DMS 273 treated with DMSO at 0.1 percent for 48 hours (cell line): ENCODE results near the gene CACNA2D4.

Source experiments
- DNase-seq: peaks from one replicate; lab custom pipeline; 2025; lab: John Stamatoyannopoulos, UW

Gene CACNA2D4

DNA sequence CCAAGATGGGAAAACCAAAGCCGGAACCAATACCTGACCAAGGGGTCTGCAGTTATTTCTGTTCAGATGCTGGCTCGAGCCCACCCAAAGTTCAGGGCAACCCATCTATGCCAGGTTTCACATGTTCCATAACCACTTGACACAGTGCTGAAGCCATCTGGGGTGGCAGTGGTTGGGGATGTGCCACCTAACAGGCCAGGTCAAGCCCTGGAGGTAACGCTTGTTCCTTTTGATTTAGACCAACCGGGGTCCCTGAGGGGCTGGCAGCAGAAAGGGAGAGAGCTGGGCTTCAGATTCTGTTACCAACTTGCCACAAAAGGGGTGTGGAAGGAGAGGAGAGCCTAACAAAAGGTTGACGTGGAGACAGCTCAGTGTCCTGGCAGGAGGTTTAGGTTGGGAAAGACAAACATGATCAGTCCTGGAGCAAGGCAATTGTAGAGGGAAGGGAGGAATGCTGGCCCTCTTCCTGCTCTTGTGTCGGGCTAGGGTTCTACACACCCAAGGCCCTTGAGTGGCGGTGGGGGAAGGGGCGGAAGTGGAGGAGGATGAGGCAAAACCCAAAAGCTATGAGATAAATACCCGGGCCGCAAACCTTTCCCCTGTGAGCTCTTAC is 31.9 kb downstream of the CACNA2D4 start:
- no peak for DNase-seq

DNA sequence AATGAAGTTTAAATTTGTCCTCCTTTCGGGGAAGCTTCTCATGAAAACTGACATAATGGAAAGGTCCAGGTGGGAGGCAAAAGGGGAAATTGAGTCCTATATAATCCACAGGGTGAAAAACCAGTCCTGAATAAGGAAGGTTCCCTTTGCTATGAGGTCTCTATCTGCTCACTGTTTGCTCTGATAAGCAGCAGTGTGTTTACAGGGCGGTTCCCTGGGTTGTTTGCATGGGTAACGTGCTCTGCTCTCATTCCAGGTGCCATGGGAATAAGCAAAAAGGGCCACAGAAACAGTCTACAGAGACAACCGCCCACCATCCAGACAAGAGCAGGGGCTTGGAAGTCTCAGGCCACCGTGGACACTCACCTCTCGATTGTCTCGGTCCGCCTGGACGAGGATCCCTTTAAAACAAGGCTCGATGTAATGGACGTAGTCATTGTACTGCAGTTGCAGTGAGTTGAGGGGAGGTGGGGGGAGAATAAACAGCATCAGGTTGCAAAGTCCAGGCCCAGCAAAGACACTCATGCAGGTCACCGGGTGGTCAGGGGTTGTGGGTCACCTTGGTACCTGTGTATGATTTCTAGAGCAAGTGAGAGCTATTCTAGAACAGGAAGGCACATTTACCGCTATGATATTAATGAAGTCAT is 32.7 kb downstream of the CACNA2D4 start:
- no peak for DNase-seq

GRCh38 chr12:1885082-1885596 is 33.3 kb downstream of the CACNA2D4 start:
- DNase-seq, result no peak

DNA sequence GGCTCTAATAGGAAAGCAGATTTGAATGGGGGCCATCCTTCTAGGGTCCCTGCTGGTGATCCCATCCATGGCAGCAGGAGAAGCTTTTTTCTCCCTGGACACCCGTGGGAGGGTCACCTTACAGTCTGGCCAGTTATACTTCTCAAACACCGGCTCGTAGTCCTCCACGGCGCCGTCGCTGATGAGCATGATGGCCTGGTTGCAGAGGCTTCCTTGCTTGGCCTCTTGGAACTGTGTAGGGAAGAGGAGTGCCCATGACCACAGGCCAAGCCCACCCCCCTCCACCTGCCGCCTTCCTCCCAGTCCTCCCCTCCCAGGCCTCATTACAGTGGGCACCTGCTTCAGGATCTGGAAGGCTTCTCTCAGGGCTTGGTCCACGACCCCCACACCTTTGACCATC is 33.8 kb downstream of the CACNA2D4 start:
- no peak for DNase-seq

- DNase-seq, result no peak
Measured at GRCh38 chr12:1883513-1883912, 34.9 kb downstream of the CACNA2D4 start.

DNA sequence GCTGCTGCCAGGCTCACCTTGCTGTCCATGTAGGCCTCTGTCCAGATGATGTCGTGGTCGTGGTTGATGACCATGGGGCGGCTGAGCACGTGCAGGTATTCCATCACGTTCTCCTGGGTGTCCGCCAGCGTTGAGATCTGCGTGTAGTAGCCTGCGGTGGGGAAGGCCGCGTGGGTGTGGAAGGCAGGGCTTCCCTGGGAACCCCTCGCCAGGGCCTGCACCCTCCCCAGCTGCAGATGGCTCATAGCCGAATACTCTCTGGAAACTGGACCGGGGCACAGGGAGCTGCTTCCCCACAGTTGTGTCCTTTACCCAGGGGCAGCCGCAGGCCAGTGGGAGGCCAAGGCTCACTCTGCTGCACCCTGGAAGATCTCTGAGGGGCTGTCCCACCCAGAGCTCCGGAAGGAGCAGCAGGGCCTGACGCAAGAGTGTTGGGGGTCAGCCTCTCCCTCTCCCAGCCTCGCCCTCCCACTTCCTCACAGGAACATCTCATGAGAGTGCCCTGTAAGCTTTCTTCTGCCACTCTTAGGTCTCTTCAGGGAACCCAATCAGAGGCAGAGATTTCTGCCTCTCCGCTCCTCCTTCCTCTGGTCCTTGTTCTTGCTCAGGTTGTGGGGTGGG is 35.5 kb downstream of the CACNA2D4 start:
- DNase-seq, result no peak

- no peak for DNase-seq
Measured at GRCh38 chr12:1882405-1882804, 36.0 kb downstream of the CACNA2D4 start.

GRCh38 chr12:1881936-1882335 is 36.5 kb downstream of the CACNA2D4 start:
- no peak for DNase-seq

GRCh38 chr12:1881301-1881700 is 37.2 kb downstream of the CACNA2D4 start:
- DNase-seq, result no peak

DNA sequence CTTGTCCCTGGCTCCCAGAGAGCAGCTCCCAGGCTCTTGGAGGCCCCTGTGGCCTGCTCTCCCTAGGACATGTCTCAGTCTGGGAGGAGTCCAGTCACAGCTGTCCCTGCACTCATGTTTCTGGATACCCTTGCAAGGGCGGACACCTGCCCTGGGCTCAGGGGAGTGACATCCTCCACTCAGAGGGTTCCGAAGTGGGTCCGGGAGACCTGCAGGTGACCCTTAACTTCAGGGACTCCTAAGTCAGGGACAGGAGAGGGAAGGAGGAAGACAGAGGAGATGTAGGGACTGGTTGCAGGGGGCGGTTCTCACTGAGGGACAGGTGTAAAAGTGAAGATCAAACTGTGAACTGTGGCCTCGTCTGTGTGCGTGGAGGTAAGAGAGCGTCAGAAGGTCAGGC is 37.6 kb downstream of the CACNA2D4 start:
- DNase-seq, result no peak

DNA sequence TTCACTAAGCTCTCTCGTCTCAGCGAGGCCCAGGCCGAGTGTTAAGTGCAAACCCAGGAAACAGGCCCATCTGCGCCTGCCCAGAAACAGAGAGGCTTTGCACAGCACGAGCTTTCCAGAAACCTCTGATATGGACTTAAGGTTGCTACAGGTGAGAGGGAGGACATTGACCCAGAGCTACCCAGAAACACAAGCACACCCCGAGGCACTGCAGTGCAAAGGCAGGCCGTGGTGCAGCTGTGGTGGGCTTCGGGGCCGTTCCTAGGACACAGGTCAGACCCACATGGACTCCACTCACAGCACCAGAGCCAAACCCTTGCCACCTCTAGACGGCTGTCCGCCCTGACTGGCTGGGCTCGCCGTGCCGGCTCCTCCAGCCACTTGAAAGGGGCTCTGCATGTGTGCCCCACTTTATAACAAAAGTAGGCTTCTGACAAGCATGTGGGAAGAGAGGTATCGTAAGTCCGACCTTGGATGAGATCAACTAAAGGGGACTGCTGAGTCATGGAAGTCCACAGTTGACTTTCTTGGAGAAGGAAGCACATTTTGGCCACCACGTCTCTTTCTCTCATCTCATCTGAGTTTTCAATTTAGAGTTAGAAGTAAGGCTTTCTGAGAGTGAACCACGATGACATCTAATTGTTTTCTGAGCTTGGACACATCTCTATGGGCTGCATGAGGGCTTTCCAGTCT is 38.2 kb downstream of the CACNA2D4 start:
- DNase-seq, result no peak

DNA sequence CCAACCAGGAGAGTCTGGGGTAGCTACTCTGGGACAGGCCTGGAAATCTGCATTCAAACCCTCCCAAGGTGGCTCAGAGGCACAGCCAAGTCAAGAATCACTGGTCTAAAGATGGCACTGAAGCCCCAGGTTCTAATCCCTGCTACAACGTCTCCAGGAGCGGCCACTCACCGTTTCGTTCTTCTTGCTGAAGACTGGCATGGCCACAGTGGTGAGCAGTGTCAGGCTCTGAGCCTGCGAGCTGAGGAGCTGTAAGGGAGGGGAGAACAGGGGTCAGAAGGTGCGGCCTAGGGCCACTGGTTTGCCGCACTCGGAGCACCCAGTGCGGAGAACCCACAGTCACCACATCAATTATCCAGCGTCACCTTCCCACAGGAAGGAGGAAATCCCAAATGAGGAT is 38.8 kb downstream of the CACNA2D4 start:
- DNase-seq, result no peak

GRCh38 chr12:1878695-1879094 is 39.8 kb downstream of the CACNA2D4 start:
- DNase-seq, result no peak

- no peak for DNase-seq
Measured at GRCh38 chr12:1878214-1878613, 40.2 kb downstream of the CACNA2D4 start.

- no peak for DNase-seq
Measured at GRCh38 chr12:1877169-1877878, 41.1 kb downstream of the CACNA2D4 start.

DNA sequence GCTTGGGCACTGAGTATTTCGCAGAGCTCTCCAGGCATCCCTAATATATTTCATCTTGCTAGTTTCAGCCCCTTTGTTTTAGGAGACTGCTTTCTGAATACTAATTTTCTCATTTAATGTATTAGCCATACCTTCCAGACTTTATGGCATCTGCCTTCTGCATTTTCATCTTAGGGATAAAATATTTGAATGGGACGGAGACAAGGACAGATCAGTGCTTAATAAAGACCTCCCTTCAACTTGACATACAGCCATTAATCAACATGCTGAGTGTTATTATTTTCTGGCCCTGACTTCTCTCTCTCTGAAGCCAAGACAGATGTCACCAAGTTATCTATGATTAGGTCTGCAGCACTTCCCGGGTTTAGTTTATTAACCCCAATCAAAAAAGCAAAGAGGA is 42.4 kb downstream of the CACNA2D4 start:
- DNase-seq, result no peak

DNA sequence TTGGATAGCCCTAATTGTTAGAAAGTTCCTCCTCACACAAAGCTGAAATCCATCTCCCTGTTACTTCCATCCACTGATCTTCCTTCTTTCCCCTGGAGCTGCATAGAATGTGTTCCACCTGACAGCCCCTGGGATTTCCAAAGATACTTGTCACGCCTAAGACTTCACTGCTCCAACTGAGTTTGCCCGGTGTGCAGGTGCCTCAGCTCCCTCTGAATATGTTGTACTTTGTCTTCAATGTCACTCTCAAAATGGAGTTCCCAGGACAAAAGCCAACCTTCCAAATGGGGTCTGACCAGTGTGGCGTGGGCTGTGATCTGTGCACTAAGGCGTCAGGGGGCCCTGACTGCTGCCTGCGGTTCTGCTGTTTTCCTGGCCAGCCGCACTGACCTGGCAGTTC is 42.8 kb downstream of the CACNA2D4 start:
- DNase-seq, result no peak

- no peak for DNase-seq
Measured at GRCh38 chr12:1873531-1874510, 44.6 kb downstream of the CACNA2D4 start.

- DNase-seq, result no peak
Measured at GRCh38 chr12:1872448-1872847, 46.0 kb downstream of the CACNA2D4 start.

- DNase-seq, result no peak
Measured at GRCh38 chr12:1872001-1872400, 46.5 kb downstream of the CACNA2D4 start.
